CD8-positive, alpha-beta memory T cell (primary cell): ENCODE measurements around the gene PTGIS. TPM values are rescaled to one million over a fixed set of nuclear protein-coding genes. Genes with fewer than 3 reads are reported as not detected.

ENCODE experiments used
- CTCF ChIA-PET: fragments of 350-600 bp; sonication (Branson Sonifier 250); formaldehyde crosslinking; loops from one replicate; lab custom pipeline; 2021; ENCODE audit warnings: antibody characterized with exemption; lab: Charles Lee
- POLR2A ChIA-PET: fragments of 350-600 bp; sonication (Branson Sonifier 250); formaldehyde crosslinking; loops from one replicate; lab custom pipeline; 2021; ENCODE audit warnings: antibody characterized with exemption; lab: Charles Lee
- DNase-seq, 5 donors: peaks; one replicate each; pipeline versions ENCODE4 v3.0.0 to v3.0.0-alpha.2; 2020 to 2022; ENCODE audit warnings: mixed read lengths in 1 of 5
- H3K27ac ChIP-seq: one replicate; pipeline ENCODE4 v1.7.0; 2013; ENCODE audit warnings: low read depth, mild to moderate bottlenecking, low read length, moderate library complexity
- H3K27me3 ChIP-seq: 2 replicates; pipeline ENCODE4 v1.7.0; 2013; ENCODE audit warnings: low read length, mild to moderate bottlenecking; ENCODE audit not compliant: insufficient read depth, poor library complexity, severe bottlenecking
- H3K36me3 ChIP-seq: 2 replicates; pipeline ENCODE4 v1.7.0; 2013; ENCODE audit warnings: mild to moderate bottlenecking, low read length, moderate library complexity; ENCODE audit not compliant: insufficient read depth
- H3K4me1 ChIP-seq: 2 replicates; pipeline ENCODE4 v1.7.0; 2013; ENCODE audit warnings: mild to moderate bottlenecking, low read length, moderate library complexity; ENCODE audit not compliant: insufficient read depth
- H3K4me3 ChIP-seq: 2 replicates; pipeline ENCODE4 v1.7.0; 2013; ENCODE audit warnings: mild to moderate bottlenecking, low read length
- H3K9me3 ChIP-seq: 2 replicates; pipeline ENCODE4 v1.7.0; 2013; ENCODE audit warnings: mild to moderate bottlenecking, low read length
- H3K27ac Mint-ChIP-seq, 8 donors: one replicate each; pipeline ENCODE4 v1.8.0; 2020 to 2021; ENCODE audit warnings: mixed read lengths in 8 of 8, mild to moderate bottlenecking in 6 of 8, inconsistent platforms in 3 of 8, moderate library complexity in 3 of 8
- H3K27me3 Mint-ChIP-seq, 2 donors: one replicate each; pipeline ENCODE4 v1.8.0; 2020 to 2021; ENCODE audit warnings: mixed read lengths in 2 of 2, mild to moderate bottlenecking in 1 of 2, moderate library complexity in 1 of 2
- H3K36me3 Mint-ChIP-seq, 3 donors: one replicate each; pipeline ENCODE4 v1.8.0; 2020 to 2021; ENCODE audit warnings: mixed read lengths in 3 of 3, inconsistent platforms in 1 of 3, mild to moderate bottlenecking in 1 of 3
- H3K4me1 Mint-ChIP-seq, 3 donors: one replicate each; pipeline ENCODE4 v1.8.0; 2020 to 2021; ENCODE audit warnings: mixed read lengths in 3 of 3, inconsistent platforms in 1 of 3, mild to moderate bottlenecking in 1 of 3
- H3K4me3 Mint-ChIP-seq, 7 donors: one replicate each; pipeline ENCODE4 v1.8.0; 2020 to 2021; ENCODE audit warnings: mixed read lengths in 7 of 7, mild to moderate bottlenecking in 6 of 7, moderate library complexity in 4 of 7, inconsistent platforms in 2 of 7
- H3K9me3 Mint-ChIP-seq, 5 donors: one replicate each; pipeline ENCODE4 v1.8.0; 2020 to 2022; ENCODE audit warnings: mixed read lengths in 5 of 5, mild to moderate bottlenecking in 3 of 5, moderate library complexity in 2 of 5, inconsistent platforms in 1 of 5
- polyA plus RNA-seq: library from polyadenylated mRNA; unstranded; fragments of 300-500 nt; fragmentation: Illumina TruSeq; gene quantifications from one replicate; pipeline ENCODE4 v1.2.3, GENCODE V29; 2021
- total RNA-seq, 2 experiments: library from RNA; stranded (reverse); gene quantifications; one replicate each; pipeline ENCODE4 v1.2.3, GENCODE V29; 2021

PTGIS gene
- total and polyA plus RNA-seq, 3 experiments from 2014 or later = 0.15 to 7.8 (median 7.6) TPM

GRCh38 chr20:49461894-49462620 lies 105.9 kb downstream of the PTGIS start:
- no peak overlapping the region for H3K27ac ChIP-seq
- no peaks in the 10 kb centered on the region for H3K9me3 ChIP-seq
- Mint-ChIP-seq H3K4me1 (no peaks in the 10 kb centered on the region), H3K27ac (no peak overlapping the region), H3K9me3 (no peaks in the 10 kb centered on the region), H3K27me3 (peaks cover 10 to 61% of the 10 kb centered on the region in 2 donors), H3K4me3 (no peak overlapping the region), H3K36me3 (no peaks in the 10 kb centered on the region)
- no peaks in the 10 kb centered on the region for H3K4me1 ChIP-seq
- DNase-seq = no peak
- ChIA-PET POLR2A (no interaction called here), CTCF (no interaction called here)
- H3K36me3 ChIP-seq = no peaks in the 10 kb centered on the region
- H3K27me3 ChIP-seq = no peaks in the 10 kb centered on the region
- no peak overlapping the region for H3K4me3 ChIP-seq

GRCh38 chr20:49460916-49461315 lies 107.0 kb downstream of the PTGIS start:
- H3K4me1 Mint-ChIP-seq = no peaks in the 10 kb centered on the region
- no peaks in the 10 kb centered on the region for H3K36me3 ChIP-seq
- DNase-seq = no peak
- H3K4me3 Mint-ChIP-seq = no peak overlapping the region
- H3K9me3 ChIP-seq = no peaks in the 10 kb centered on the region
- H3K4me3 ChIP-seq = no peak overlapping the region
- no peak overlapping the region for H3K27ac Mint-ChIP-seq
- H3K27me3 ChIP-seq = no peaks in the 10 kb centered on the region
- peaks cover 10 to 65% of the 10 kb centered on the region in 2 donors for H3K27me3 Mint-ChIP-seq
- no peaks in the 10 kb centered on the region for H3K9me3 Mint-ChIP-seq
- CTCF ChIA-PET = no interaction called here
- no peak overlapping the region for H3K27ac ChIP-seq
- no peaks in the 10 kb centered on the region for H3K36me3 Mint-ChIP-seq
- H3K4me1 ChIP-seq = no peaks in the 10 kb centered on the region
- POLR2A ChIA-PET = no interaction called here

- H3K9me3 Mint-ChIP-seq = no peaks in the 10 kb centered on the region
- H3K36me3 Mint-ChIP-seq = no peaks in the 10 kb centered on the region
- no peaks in the 10 kb centered on the region for H3K4me1 Mint-ChIP-seq
- no peak overlapping the region for H3K27ac Mint-ChIP-seq
- no peaks in the 10 kb centered on the region for H3K27me3 ChIP-seq
- H3K4me1 ChIP-seq = no peaks in the 10 kb centered on the region
- POLR2A ChIA-PET = no interaction called here
- peaks cover 9 to 62% of the 10 kb centered on the region in 2 donors for H3K27me3 Mint-ChIP-seq
- H3K9me3 ChIP-seq = no peaks in the 10 kb centered on the region
- CTCF ChIA-PET = no interaction called here
- no peaks in the 10 kb centered on the region for H3K36me3 ChIP-seq
- no peak overlapping the region for H3K27ac ChIP-seq
- no peak overlapping the region for H3K4me3 ChIP-seq
- DNase-seq = no peak
- no peak overlapping the region for H3K4me3 Mint-ChIP-seq
These were observed 107.8 kb downstream of the PTGIS start for GRCh38 chr20:49460131-49460530.

GRCh38 chr20:49459684-49460083 lies 108.3 kb downstream of the PTGIS start:
- H3K4me3 Mint-ChIP-seq = no peak overlapping the region
- Histone ChIP-seq H3K4me1 (no peaks in the 10 kb centered on the region), H3K9me3 (no peaks in the 10 kb centered on the region), H3K27me3 (no peaks in the 10 kb centered on the region), H3K27ac (no peak overlapping the region), H3K4me3 (no peak overlapping the region), H3K36me3 (no peaks in the 10 kb centered on the region)
- H3K27ac Mint-ChIP-seq = no peak overlapping the region
- H3K9me3 Mint-ChIP-seq = no peaks in the 10 kb centered on the region
- ChIA-PET POLR2A (no interaction called here), CTCF (no interaction called here)
- H3K36me3 Mint-ChIP-seq = peaks cover 0 to 2% (median 0%) of the 10 kb centered on the region in 3 donors
- peaks cover 6 to 63% of the 10 kb centered on the region in 2 donors for H3K27me3 Mint-ChIP-seq
- DNase-seq = no peak
- H3K4me1 Mint-ChIP-seq = no peaks in the 10 kb centered on the region

GRCh38 chr20:49457444-49457843 lies 110.5 kb downstream of the PTGIS start:
- Histone ChIP-seq H3K9me3 (no peaks in the 10 kb centered on the region), H3K27me3 (no peaks in the 10 kb centered on the region), H3K36me3 (no peaks in the 10 kb centered on the region), H3K4me1 (no peaks in the 10 kb centered on the region), H3K27ac (no peak overlapping the region), H3K4me3 (no peak overlapping the region)
- Mint-ChIP-seq H3K4me3 (no peak overlapping the region), H3K27me3 (peaks cover 6 to 67% of the 10 kb centered on the region in 2 donors), H3K27ac (no peak overlapping the region), H3K4me1 (no peaks in the 10 kb centered on the region), H3K9me3 (no peaks in the 10 kb centered on the region), H3K36me3 (peaks cover 0 to 2% (median 0%) of the 10 kb centered on the region in 3 donors)
- DNase-seq = no peak
- CTCF ChIA-PET = no interaction called here
- POLR2A ChIA-PET = no interaction called here

GRCh38 chr20:49456646-49457045 lies 111.3 kb downstream of the PTGIS start:
- ChIA-PET POLR2A (no interaction called here), CTCF (no interaction called here)

GRCh38 chr20:49455691-49456090 lies 112.2 kb downstream of the PTGIS start:
- no peak overlapping the region for H3K27ac ChIP-seq
- H3K27me3 ChIP-seq = no peaks in the 10 kb centered on the region
- DNase-seq = no peak
- no peaks in the 10 kb centered on the region for H3K4me1 Mint-ChIP-seq
- no peak overlapping the region for H3K4me3 Mint-ChIP-seq
- ChIA-PET CTCF (no interaction called here), POLR2A (no interaction called here)
- H3K36me3 Mint-ChIP-seq = peaks cover 0 to 2% (median 0%) of the 10 kb centered on the region in 3 donors
- H3K27me3 Mint-ChIP-seq = peaks cover 11 to 67% of the 10 kb centered on the region in 2 donors
- no peaks in the 10 kb centered on the region for H3K9me3 Mint-ChIP-seq
- H3K36me3 ChIP-seq = no peaks in the 10 kb centered on the region
- no peak overlapping the region for H3K4me3 ChIP-seq
- no peaks in the 10 kb centered on the region for H3K4me1 ChIP-seq
- H3K27ac Mint-ChIP-seq = no peak overlapping the region
- H3K9me3 ChIP-seq = no peaks in the 10 kb centered on the region

More at GRCh38 chr20:49456646-49457045, 111.3 kb downstream of the PTGIS start:
- no peak overlapping the region for H3K4me3 Mint-ChIP-seq
- H3K4me1 ChIP-seq = no peaks in the 10 kb centered on the region
- no peak overlapping the region for H3K27ac Mint-ChIP-seq
- H3K9me3 ChIP-seq = no peaks in the 10 kb centered on the region
- peaks cover 0 to 2% (median 0%) of the 10 kb centered on the region in 3 donors for H3K36me3 Mint-ChIP-seq
- H3K27me3 ChIP-seq = no peaks in the 10 kb centered on the region
- no peak overlapping the region for H3K4me3 ChIP-seq
- H3K9me3 Mint-ChIP-seq = no peaks in the 10 kb centered on the region
- H3K27me3 Mint-ChIP-seq = peaks cover 11 to 67% of the 10 kb centered on the region in 2 donors
- no peaks in the 10 kb centered on the region for H3K4me1 Mint-ChIP-seq
- DNase-seq = no peak
- H3K36me3 ChIP-seq = no peaks in the 10 kb centered on the region
- no peak overlapping the region for H3K27ac ChIP-seq
